ENCODE measurements around the gene WRAP53.

GRCh38 chr17:7729816-7730215 is 41.5 kb downstream of the WRAP53 start:
- no peak for TF ChIP-seq CTCF (IDR thresholded peaks at IDR 0.05)
- no peak for TF ChIP-seq POLR2A (IDR thresholded peaks at IDR 0.05)
